ENCODE data around the gene WDR70. TPM values are rescaled to one million over a fixed set of nuclear protein-coding genes. Genes with fewer than 3 reads are reported as not detected.

WDR70 gene
- total RNA-seq, 6 experiments from 2014 or later = 8.8 to 13.4 (median 11.3) TPM

DNA sequence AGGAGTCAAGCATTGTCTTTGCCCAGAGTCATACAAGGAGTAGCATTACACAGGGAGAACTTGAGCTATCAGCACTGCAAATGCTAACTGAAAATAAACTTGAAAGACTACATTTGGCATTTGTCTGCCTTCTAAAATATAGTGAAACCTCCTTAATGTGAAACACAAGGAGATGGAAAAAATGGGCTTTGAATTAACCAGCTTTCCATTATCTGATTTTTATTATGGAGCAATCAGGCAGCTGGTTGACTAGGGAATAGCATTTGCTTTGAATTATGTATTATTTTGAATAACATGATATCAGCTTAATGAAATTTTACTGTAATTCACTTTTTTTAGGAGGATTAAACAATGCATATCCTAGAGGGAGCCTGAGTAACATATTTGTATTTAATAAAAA, 329.9 kb downstream of the WDR70 start:
- no peak for ATAC-seq
- H3K36me3 ChIP-seq = no peaks in the 10 kb centered on the region
- intact Hi-C loops (cut with DNase I) = no loop called here
- no peak for TF ChIP-seq CTCF (IDR thresholded peaks at IDR 0.05)
- no peak for TF ChIP-seq POLR2A (IDR thresholded peaks at IDR 0.05)
- H3K4me1 ChIP-seq = no peaks in the 10 kb centered on the region
- no peak for DNase-seq
- H3K4me3 ChIP-seq = no peak overlapping the region
- H3K9me3 ChIP-seq = no peaks in the 10 kb centered on the region
- H3K27ac ChIP-seq = no peak overlapping the region
- no peaks in the 10 kb centered on the region for H3K27me3 ChIP-seq

DNA sequence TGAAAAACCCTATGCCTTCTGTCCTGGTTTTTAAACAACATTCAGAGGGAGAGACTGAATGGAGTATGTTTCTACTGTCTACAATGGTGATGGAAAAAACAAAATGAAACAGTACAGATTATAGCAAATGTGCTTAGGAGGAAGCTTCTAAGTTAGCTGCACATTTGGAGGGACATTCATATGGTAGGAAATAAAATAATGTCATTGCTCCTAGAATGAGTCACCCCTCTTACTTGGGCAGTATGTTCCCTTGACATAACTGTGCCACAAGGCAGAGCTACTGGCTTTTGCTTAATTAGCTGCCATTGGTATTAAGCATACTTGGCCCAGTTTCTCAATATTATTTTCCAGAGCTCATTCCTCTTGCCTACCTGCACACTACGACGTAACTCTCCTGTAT, 331.8 kb downstream of the WDR70 start:
- Histone ChIP-seq H3K27ac (no peak overlapping the region), H3K36me3 (no peaks in the 10 kb centered on the region), H3K9me3 (no peaks in the 10 kb centered on the region), H3K4me1 (no peaks in the 10 kb centered on the region), H3K27me3 (no peaks in the 10 kb centered on the region), H3K4me3 (no peak overlapping the region)
- ATAC-seq (peak in 1 of 4 donors; percentile 44), DNase-seq (no peak)
- intact Hi-C loops (cut with DNase I) = no loop called here
- TF ChIP-seq POLR2A (IDR thresholded peaks at IDR 0.05) = no peak
- no peak for TF ChIP-seq CTCF (IDR thresholded peaks at IDR 0.05)
- WGBS (ENCODE audit: insufficient coverage, low coverage, low lambda C conversion rate, missing lambda C conversion rate) = 93% methylated on average over 2 of the region's 2 CpGs

DNA sequence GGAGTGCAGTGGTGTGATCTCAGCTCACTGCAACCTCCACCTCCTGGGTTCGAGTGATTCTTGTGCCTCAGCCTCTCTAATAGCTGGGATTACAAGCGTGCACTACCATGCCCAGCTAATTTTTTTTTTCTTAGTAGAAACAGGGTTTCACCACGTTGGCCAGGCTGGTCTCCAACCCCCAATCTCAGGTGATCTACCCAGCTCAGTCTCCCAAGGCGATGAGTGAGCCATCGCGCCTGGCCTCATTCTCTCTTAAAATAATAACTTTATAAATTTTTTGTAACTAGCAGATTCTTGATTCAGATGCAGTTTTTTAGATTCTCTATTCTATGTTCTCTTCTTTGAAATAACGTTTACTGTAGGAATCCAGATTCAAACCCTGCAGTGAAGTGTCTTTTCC, 333.6 kb downstream of the WDR70 start:
- Histone ChIP-seq H3K27ac (no peak overlapping the region), H3K27me3 (no peaks in the 10 kb centered on the region), H3K4me3 (no peak overlapping the region), H3K4me1 (peaks cover 0 to 8% (median under 1%) of the 10 kb centered on the region in 4 donors), H3K9me3 (no peaks in the 10 kb centered on the region), H3K36me3 (no peaks in the 10 kb centered on the region)
- DNase-seq (no peak), ATAC-seq (no peak)
- intact Hi-C loops (cut with DNase I) = no loop called here
- TF ChIP-seq POLR2A (IDR thresholded peaks at IDR 0.05) (no peak), CTCF (IDR thresholded peaks at IDR 0.05) (no peak)
- WGBS (ENCODE audit: insufficient coverage, low coverage, low lambda C conversion rate, missing lambda C conversion rate) = 86% methylated on average over 7 of the region's 7 CpGs

- DNase-seq = no peak
- no peaks in the 10 kb centered on the region for H3K27me3 ChIP-seq
- no peaks in the 10 kb centered on the region for H3K9me3 ChIP-seq
- intact Hi-C loops (cut with DNase I) = no loop called here
- no peak for ATAC-seq
- TF ChIP-seq CTCF (IDR thresholded peaks at IDR 0.05) (no peak), POLR2A (IDR thresholded peaks at IDR 0.05) (no peak)
- no peak overlapping the region for H3K4me3 ChIP-seq
- no peaks in the 10 kb centered on the region for H3K36me3 ChIP-seq
- H3K27ac ChIP-seq = no peak overlapping the region
- peaks cover 0 to 15% (median 3%) of the 10 kb centered on the region in 4 donors for H3K4me1 ChIP-seq
These were observed 335.6 kb downstream of the WDR70 start for GRCh38 chr5:37714756-37715155.

DNA sequence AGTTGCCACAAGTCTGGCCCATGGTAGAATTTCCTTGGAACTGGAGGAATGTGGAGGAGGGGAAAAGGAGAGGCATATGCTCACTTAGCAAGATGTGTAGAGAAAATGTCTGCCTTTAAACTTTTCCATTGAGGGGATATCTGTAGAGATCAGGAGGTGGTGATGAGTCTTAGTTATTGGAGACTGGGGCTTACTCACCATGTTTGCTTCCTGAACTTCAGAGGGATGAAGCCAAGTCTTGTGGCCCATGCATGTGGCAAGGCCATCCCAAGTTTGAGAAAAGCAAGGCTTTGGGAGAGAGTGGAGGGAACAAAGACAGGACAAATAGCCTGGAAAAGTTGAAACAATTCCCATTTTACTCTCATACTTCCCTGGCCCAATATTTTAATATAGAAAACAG, 336.2 kb downstream of the WDR70 start:
- no peaks in the 10 kb centered on the region for H3K27me3 ChIP-seq
- DNase-seq = no peak
- no peak for TF ChIP-seq CTCF (IDR thresholded peaks at IDR 0.05)
- TF ChIP-seq POLR2A (IDR thresholded peaks at IDR 0.05) = no peak
- intact Hi-C loops (cut with DNase I) = no loop called here
- H3K36me3 ChIP-seq = no peaks in the 10 kb centered on the region
- H3K9me3 ChIP-seq = no peaks in the 10 kb centered on the region
- H3K27ac ChIP-seq = no peak overlapping the region
- no peak for ATAC-seq
- H3K4me3 ChIP-seq = no peak overlapping the region
- H3K4me1 ChIP-seq = peaks cover 0 to 15% (median 3%) of the 10 kb centered on the region in 4 donors
